B cell (primary cell): ENCODE measurements around the gene GYPA.
"Not testable (repeated sequence)": the region's sequence is repeated elsewhere in the genome, so short reads cannot be mapped to it uniquely, and the experiment has no call there.

Source experiments
- CTCF ChIP-seq: fragments of 200-600 bp; IDR thresholded peaks from one replicate; pipeline ENCODE4 v1.8.0; 2022; ENCODE audit warnings: antibody characterized with exemption, mild to moderate bottlenecking
- EZH2 ChIP-seq: IDR thresholded peaks from 2 replicates; pipeline ENCODE4 v1.6.1; 2012; ENCODE audit warnings: borderline replicate concordance, low read depth, mild to moderate bottlenecking, moderate library complexity, low read length; ENCODE audit not compliant: insufficient read depth, poor library complexity, severe bottlenecking

GRCh38 chr4:144080135-144080534 is 60.4 kb downstream of the GYPA start:
- TF ChIP-seq CTCF, EZH2: not testable (repeated sequence)
